GM12864 (cell line): ENCODE results near the gene MTCH1.
"Not testable (repeated sequence)": the region's sequence is repeated elsewhere in the genome, so short reads cannot be mapped to it uniquely, and the experiment has no call there.

Experiments
- DNase-seq: peaks from one replicate; pipeline ENCODE4 v3.0.0-alpha.2; 2011; ENCODE audit warnings: low read depth
- H3K4me3 ChIP-seq: 2 replicates; pipeline ENCODE4 v1.5.1; 2011; ENCODE audit warnings: mild to moderate bottlenecking, low read depth, low read length, control low read depth
- CTCF ChIP-seq: IDR thresholded peaks from 2 replicates; pipeline ENCODE4 v1.5.1; 2011; ENCODE audit warnings: low read depth, mild to moderate bottlenecking, moderate library complexity, low read length, control low read depth, inconsistent platforms; ENCODE audit errors: missing control alignments

Gene MTCH1

GRCh38 chr6:36945301-36945700 lies 40.7 kb downstream of the MTCH1 start:
- no peak for DNase-seq
- H3K4me3 ChIP-seq: no peak overlapping the region
- no peak for TF ChIP-seq CTCF

DNA sequence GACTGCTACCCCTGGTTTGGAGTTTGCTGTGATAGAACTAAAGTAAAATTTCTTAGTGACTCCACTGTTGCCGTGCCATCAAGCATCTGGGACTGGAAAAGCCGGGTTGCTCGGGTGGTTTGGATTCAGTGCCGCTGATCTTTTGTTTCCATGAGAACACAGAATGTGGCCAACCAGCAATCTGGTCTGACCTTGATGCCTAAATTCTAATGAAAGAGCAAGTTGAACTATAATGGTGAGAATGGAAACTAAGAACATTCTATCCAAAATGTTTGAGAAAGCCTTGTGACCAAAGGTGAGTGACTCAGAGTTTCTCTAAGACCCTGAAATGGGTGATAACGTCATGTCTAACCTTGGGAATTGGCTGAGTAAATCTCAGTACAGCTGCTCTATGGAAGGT lies 41.3 kb downstream of the MTCH1 start:
- DNase-seq: no peak
- no peak overlapping the region for H3K4me3 ChIP-seq
- no peak for TF ChIP-seq CTCF

DNA sequence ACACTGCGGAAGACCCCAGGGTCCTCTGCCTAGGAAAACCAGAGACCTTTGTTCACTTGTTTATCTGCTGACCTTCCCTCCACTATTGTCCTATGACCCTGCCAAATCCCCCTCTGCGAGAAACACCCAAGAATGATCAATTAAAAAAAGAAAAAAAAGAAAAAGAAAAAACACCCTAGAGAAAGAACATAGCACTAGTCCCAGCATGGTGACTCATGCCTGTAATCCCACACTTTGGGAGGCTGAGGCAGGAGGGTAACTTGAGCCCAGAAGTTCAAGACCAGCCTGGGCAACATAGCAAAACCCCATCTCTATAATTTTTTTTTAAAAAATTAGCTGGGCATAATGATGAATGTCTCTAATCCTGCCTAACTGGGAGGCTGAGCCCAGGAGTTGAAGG lies 43.7 kb downstream of the MTCH1 start:
- DNase-seq: not testable (repeated sequence)

DNA sequence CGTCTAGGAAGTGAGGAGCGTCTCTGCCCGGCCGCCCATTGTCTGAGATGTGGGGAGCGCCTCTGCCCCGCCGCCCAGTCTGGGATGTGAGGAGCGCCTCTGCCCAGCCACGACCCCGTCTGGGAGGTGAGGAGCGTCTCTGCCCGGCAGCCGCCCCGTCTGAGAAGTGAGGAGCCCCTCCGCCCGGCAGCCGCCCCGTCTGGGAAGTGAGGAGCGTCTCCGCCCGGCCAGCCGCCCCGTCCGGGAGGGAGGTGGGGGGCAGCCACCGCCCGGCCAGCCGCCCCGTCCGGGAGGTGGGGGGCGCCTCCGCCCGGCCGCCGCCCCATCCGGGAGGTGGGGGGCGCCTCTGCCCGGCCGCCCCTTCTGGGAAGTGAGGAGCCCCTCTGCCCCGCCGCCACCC lies 44.4 kb downstream of the MTCH1 start:
- not testable (repeated sequence) for H3K4me3 ChIP-seq, DNase-seq

More for the DNA sequence above, 43.7 kb downstream of the MTCH1 start:
- H3K4me3 ChIP-seq: not testable (repeated sequence)

- no peak for DNase-seq
- no peak for TF ChIP-seq CTCF
- no peak overlapping the region for H3K4me3 ChIP-seq
Observed at GRCh38 chr6:36940027-36940426, 46.0 kb downstream of the MTCH1 start.

- DNase-seq, H3K4me3 ChIP-seq: not testable (repeated sequence)
Observed at GRCh38 chr6:36939005-36939404, 47.0 kb downstream of the MTCH1 start.

DNA sequence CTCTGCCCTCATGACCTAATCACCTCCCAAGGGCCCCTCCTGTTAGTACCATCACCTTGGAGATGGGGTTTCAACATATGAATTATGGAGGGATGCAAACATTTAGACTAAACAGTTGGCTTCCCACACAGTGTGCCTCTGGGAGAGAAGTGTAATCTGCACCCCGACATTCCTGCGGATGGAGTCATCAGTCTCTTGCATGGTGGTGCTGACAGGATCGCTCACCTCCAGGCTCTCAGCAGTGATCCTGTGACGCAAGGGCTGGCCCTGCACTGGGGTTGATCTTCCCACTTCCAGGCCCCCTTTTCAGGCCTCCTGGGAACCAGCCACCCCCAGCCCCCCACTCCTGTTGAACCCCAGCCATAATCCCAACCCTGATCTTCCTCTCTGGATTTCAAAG lies 47.5 kb downstream of the MTCH1 start:
- no peak for TF ChIP-seq CTCF
- no peak overlapping the region for H3K4me3 ChIP-seq
- DNase-seq: no peak

- no peak for TF ChIP-seq CTCF
- DNase-seq: no peak
Observed at GRCh38 chr6:36937896-36938295, 48.1 kb downstream of the MTCH1 start.

GRCh38 chr6:36936824-36937223 lies 49.2 kb downstream of the MTCH1 start:
- H3K4me3 ChIP-seq: no peak overlapping the region
- TF ChIP-seq CTCF: no peak
- no peak for DNase-seq

More at GRCh38 chr6:36937896-36938295, 48.1 kb downstream of the MTCH1 start:
- no peak overlapping the region for H3K4me3 ChIP-seq
